Raji (cell line): ENCODE results near the gene MTMR11.

ENCODE experiments used
- POLR2A ChIP-seq: IDR thresholded peaks from 2 replicates; pipeline ENCODE4 v1.6.1; 2011; ENCODE audit warnings: low read depth, low read length, control low read depth; ENCODE audit not compliant: insufficient read depth

The MTMR11 gene

GRCh38 chr1:149936170-149936991 lies at the start of gene MTMR11:
Gene MTMR11 (minus strand): TSS chr1:149936879. CDS start chr1:149936647, 232 bp downstream.
- TF ChIP-seq POLR2A, result no peak

GRCh38 chr1:149979972-149980540 lies 43.4 kb upstream of the MTMR11 start:
- no peak for TF ChIP-seq POLR2A

- TF ChIP-seq POLR2A, result no peak
Observed at GRCh38 chr1:149979245-149979971, 42.7 kb upstream of the MTMR11 start.

- no peak for TF ChIP-seq POLR2A
Observed at GRCh38 chr1:149978547-149979023, 41.9 kb upstream of the MTMR11 start.

GRCh38 chr1:149977345-149977744 lies 40.7 kb upstream of the MTMR11 start:
- TF ChIP-seq POLR2A, result no peak

- TF ChIP-seq POLR2A, result no peak
Observed at GRCh38 chr1:149972547-149972946, 35.9 kb upstream of the MTMR11 start.

GRCh38 chr1:149967646-149968045 lies 31.0 kb upstream of the MTMR11 start:
- TF ChIP-seq POLR2A, result no peak

- no peak for TF ChIP-seq POLR2A
Observed at GRCh38 chr1:149967041-149967440, 30.4 kb upstream of the MTMR11 start.

GRCh38 chr1:149966405-149966804 lies 29.7 kb upstream of the MTMR11 start:
- TF ChIP-seq POLR2A, result no peak

GRCh38 chr1:149965440-149965839 lies 28.8 kb upstream of the MTMR11 start:
- TF ChIP-seq POLR2A, result no peak

- no peak for TF ChIP-seq POLR2A
Observed at GRCh38 chr1:149963358-149963757, 26.7 kb upstream of the MTMR11 start.

GRCh38 chr1:149962736-149963135 lies 26.1 kb upstream of the MTMR11 start:
- no peak for TF ChIP-seq POLR2A

GRCh38 chr1:149962039-149962647 lies 25.5 kb upstream of the MTMR11 start:
- no peak for TF ChIP-seq POLR2A

GRCh38 chr1:149949911-149950310 lies 13.2 kb upstream of the MTMR11 start:
- no peak for TF ChIP-seq POLR2A

- no peak for TF ChIP-seq POLR2A
Observed at GRCh38 chr1:149945206-149945605, 8.5 kb upstream of the MTMR11 start.
